ENCODE measurements around the gene CACNA1S.

GRCh38 chr1:201100169-201100930, 11.9 kb downstream of the CACNA1S start:
- TF ChIP-seq, protein P1, sequence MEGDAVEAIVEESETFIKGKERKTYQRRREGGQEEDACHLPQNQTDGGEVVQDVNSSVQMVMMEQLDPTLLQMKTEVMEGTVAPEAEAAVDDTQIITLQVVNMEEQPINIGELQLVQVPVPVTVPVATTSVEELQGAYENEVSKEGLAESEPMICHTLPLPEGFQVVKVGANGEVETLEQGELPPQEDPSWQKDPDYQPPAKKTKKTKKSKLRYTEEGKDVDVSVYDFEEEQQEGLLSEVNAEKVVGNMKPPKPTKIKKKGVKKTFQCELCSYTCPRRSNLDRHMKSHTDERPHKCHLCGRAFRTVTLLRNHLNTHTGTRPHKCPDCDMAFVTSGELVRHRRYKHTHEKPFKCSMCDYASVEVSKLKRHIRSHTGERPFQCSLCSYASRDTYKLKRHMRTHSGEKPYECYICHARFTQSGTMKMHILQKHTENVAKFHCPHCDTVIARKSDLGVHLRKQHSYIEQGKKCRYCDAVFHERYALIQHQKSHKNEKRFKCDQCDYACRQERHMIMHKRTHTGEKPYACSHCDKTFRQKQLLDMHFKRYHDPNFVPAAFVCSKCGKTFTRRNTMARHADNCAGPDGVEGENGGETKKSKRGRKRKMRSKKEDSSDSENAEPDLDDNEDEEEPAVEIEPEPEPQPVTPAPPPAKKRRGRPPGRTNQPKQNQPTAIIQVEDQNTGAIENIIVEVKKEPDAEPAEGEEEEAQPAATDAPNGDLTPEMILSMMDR (IDR thresholded peaks at IDR 0.05; ENCODE audit: insufficient read depth, low read length, poor library complexity, severe bottlenecking) = no peak
- TF ChIP-seq EZH2phosphoT487 (conservative IDR thresholded peaks at IDR 0.05; ENCODE audit: low read length) = no peak
